HepG2 (cell line): ENCODE results near the gene CPXM2. TPM values are rescaled to one million over a fixed set of nuclear protein-coding genes. Genes with fewer than 3 reads are reported as not detected.

Experiments
- ATAC-seq: fragments of 200-7000 bp; cut with Tn5 transposase; 3 replicates; pipeline ENCODE4 v1.9.1; 2020; ENCODE audit warnings: mild to moderate bottlenecking, moderate library complexity
- BruUV-seq: library from RNA; stranded (reverse); fragments of 400-500 nt; replicated peaks from 2 replicates; lab custom pipeline; 2021; lab: Mats Ljungman, UMichigan
- CTCF ChIA-PET: fragments of 300-600 bp; formaldehyde crosslinking; extraction: SDS; loops from one replicate; lab custom pipeline; 2021; ENCODE audit warnings: low total read pairs, inconsistent platforms, low intra/inter-chr PET ratio; lab: Yijun Ruan, JAX
- POLR2A ChIA-PET: fragments of 350-600 bp; sonication (Branson Sonifier 250); formaldehyde crosslinking; loops from one replicate; lab custom pipeline; 2020; ENCODE audit warnings: antibody characterized with exemption, inconsistent platforms; lab: Yijun Ruan, JAX
- DNase-seq: peaks from one replicate; pipeline ENCODE4 v3.0.0-alpha.2; 2015; ENCODE audit warnings: low spot score
- FAIRE-seq: peaks from 3 replicates; lab custom pipeline; 2011; peaks lifted over from hg19 to GRCh38; lab: Jason Lieb, UNC
- H2AFZ ChIP-seq: one replicate; pipeline ENCODE4 v1.6.1; 2011; ENCODE audit warnings: low read length, inconsistent platforms
- H3K27ac ChIP-seq: fragments of 300-600 bp; 3 replicates; pipeline ENCODE4 v1.8.0; 2011; ENCODE audit warnings: mixed run types, mild to moderate bottlenecking, mixed read lengths, low read length, inconsistent platforms; ENCODE audit not compliant: insufficient read depth; ENCODE audit errors: extremely low read length
- H3K27me3 ChIP-seq, 2 experiments: fragments of 200-600 bp in 1 of 2; 2 replicates in 1 of 2; 3 replicates in 1 of 2; pipeline versions ENCODE4 v1.6.0 to v1.8.0; 2011; ENCODE audit warnings: low read length in 2 of 2, mild to moderate bottlenecking in 2 of 2, moderate library complexity in 2 of 2, inconsistent platforms in 1 of 2; ENCODE audit not compliant: insufficient read depth in 2 of 2, control insufficient read depth in 1 of 2
- H3K36me3 ChIP-seq, 2 experiments: fragments of 200-600 bp in 1 of 2; replicated peaks in 1 of 2; 2 replicates in 1 of 2; 3 replicates in 1 of 2; pipeline versions ENCODE4 v1.5.1 to v1.8.0; 2011; ENCODE audit warnings: low read length in 2 of 2, inconsistent platforms in 1 of 2; ENCODE audit not compliant: insufficient read depth in 2 of 2, control insufficient read depth in 1 of 2
- H3K4me1 ChIP-seq: 2 replicates; pipeline ENCODE4 v1.5.1; 2012; ENCODE audit warnings: low read length, inconsistent platforms; ENCODE audit not compliant: insufficient read depth
- H3K4me2 ChIP-seq: 2 replicates; pipeline ENCODE4 v1.6.0; 2011; ENCODE audit warnings: low read depth, low read length, inconsistent platforms
- H3K4me3 ChIP-seq, 3 experiments: fragments of 200-600 bp in 1 of 3; sonication (generic), shearing (Covaris generic) in 1 of 3; replicated peaks in 1 of 3; 2 replicates each; pipeline ENCODE4 v1.5.1; 2011 to 2016; ENCODE audit warnings: low read length in 3 of 3, inconsistent platforms in 2 of 3, low read depth in 2 of 3, mild to moderate bottlenecking in 2 of 3, control low read depth in 1 of 3, mixed read lengths in 1 of 3; ENCODE audit not compliant: insufficient read depth in 1 of 3
- H3K79me2 ChIP-seq: one replicate; pipeline ENCODE4 v1.6.1; 2011; ENCODE audit warnings: low read length, inconsistent platforms; ENCODE audit not compliant: insufficient read depth
- H3K9ac ChIP-seq: 2 replicates; pipeline ENCODE4 v1.6.0; 2011; ENCODE audit warnings: mild to moderate bottlenecking, low read depth, low read length, inconsistent platforms; ENCODE audit not compliant: insufficient read depth
- H3K9me3 ChIP-seq: 2 replicates; pipeline ENCODE4 v1.5.1; 2012; ENCODE audit warnings: mild to moderate bottlenecking, low read length
- H4K20me1 ChIP-seq: 2 replicates; pipeline ENCODE4 v1.6.0; 2011; ENCODE audit warnings: inconsistent platforms, mild to moderate bottlenecking, low read length, moderate library complexity; ENCODE audit not compliant: insufficient read depth
- ATF1 ChIP-seq: IDR thresholded peaks from 2 replicates; pipeline ENCODE4 v1.6.1; 2016; ENCODE audit warnings: mild to moderate bottlenecking, control low read depth
- FOSL1 ChIP-seq: sonication (generic); formaldehyde crosslinking; IDR thresholded peaks from 2 replicates; pipeline ENCODE4 v1.9.0; 2021; ENCODE audit warnings: missing genetic modification reagents, borderline replicate concordance
- KLF13 ChIP-seq: sonication (generic); formaldehyde crosslinking; IDR thresholded peaks from 2 replicates; pipeline ENCODE4 v1.4.0; 2020; ENCODE audit warnings: mild to moderate bottlenecking, missing genetic modification reagents
- MAF1 ChIP-seq: sonication (generic); formaldehyde crosslinking; IDR thresholded peaks from 2 replicates; pipeline ENCODE4 v1.5.0; 2020; ENCODE audit warnings: missing genetic modification reagents, borderline replicate concordance
- MEF2D ChIP-seq: sonication (generic); formaldehyde crosslinking; IDR thresholded peaks from 2 replicates; pipeline ENCODE4 v1.5.1; 2020; ENCODE audit warnings: mild to moderate bottlenecking, missing genetic modification reagents
- MXD1 ChIP-seq: sonication (generic); formaldehyde crosslinking; IDR thresholded peaks from 2 replicates; pipeline ENCODE4 v1.4.0; 2020; ENCODE audit warnings: mild to moderate bottlenecking, missing genetic modification reagents
- PLSCR1 ChIP-seq: sonication (generic); formaldehyde crosslinking; IDR thresholded peaks from 2 replicates; pipeline ENCODE4 v1.5.0; 2020; ENCODE audit warnings: missing genetic modification reagents, mild to moderate bottlenecking, borderline replicate concordance
- ZBTB25 ChIP-seq: IDR thresholded peaks from 2 replicates; pipeline ENCODE4 v1.6.1; 2018; ENCODE audit warnings: missing genetic modification reagents
- ZFP36 ChIP-seq: fragments of 150-350 bp; IDR thresholded peaks from 2 replicates; pipeline ENCODE4 v1.6.1; 2018; ENCODE audit warnings: borderline replicate concordance, low read length, low read depth; ENCODE audit not compliant: partially characterized antibody
- WGBS: methylation state at CpG from one replicate; pipeline ENCODE4 v1.1.6; 2017; ENCODE audit warnings: low lambda C conversion rate; 5-methylcytosine and 5-hydroxymethylcytosine counted together
- in situ Hi-C: cut with HindIII; loops from 2 replicates; pipeline ENCODE4 v1.10.0; 2017; ENCODE audit warnings: low pct_unique_long_range_greater_than_20kb; ENCODE audit not compliant: extremely low pct_ligation_motif_present
- intact Hi-C: fragments of 100-400 bp; cut with micrococcal nuclease; formaldehyde crosslinking; loops from one replicate; pipeline ENCODE4 v1.10.0; 2022; ENCODE audit not compliant: unreplicated experiment
- polyA plus RNA-seq, 8 experiments: library from polyadenylated mRNA; depleted of rRNA in 3 of 8; stranded (reverse) in 7 of 8; unstranded in 1 of 8; fragments of >200 nt; fragmentation: Illumina TruSeq in 4 of 8; extraction: Trizol in 4 of 8; gene quantifications; 2 replicates each; pipeline versions ENCODE4 v1.2.1 to v1.2.3, GENCODE V29; 2011 to 2016; ENCODE audit warnings: low read depth in 4 of 8, missing spikeins in 1 of 8, mixed read lengths in 1 of 8; ENCODE audit not compliant: insufficient read depth in 1 of 8
- total RNA-seq, 5 experiments: library from RNA; depleted of rRNA; stranded (reverse); fragments of >200 nt; fragmentation: Illumina TruSeq; extraction: Trizol; gene quantifications; 2 replicates each; pipeline ENCODE4 v1.2.3, GENCODE V29; 2016; ENCODE audit warnings: low read depth in 1 of 5

Gene CPXM2
- total and polyA plus RNA-seq, 2 of the 13 experiments (the other 11 are each of a cell fraction or from before 2014, with no cell fraction given), result 0.03 TPM; not detected in 1

- WGBS, result 9% methylated on average over 14 of the region's 14 CpGs
- H3K4me3 ChIP-seq, result no peak overlapping the region
- no peak for DNase-seq
- H2AFZ ChIP-seq, result no peak overlapping the region
- ChIA-PET POLR2A (no interaction called here), CTCF (no interaction called here)
- H3K4me1 ChIP-seq, result no peaks in the 10 kb centered on the region
- no peaks in the 10 kb centered on the region for H3K79me2 ChIP-seq
- no peak for ATAC-seq
- no peaks in the 10 kb centered on the region for H4K20me1 ChIP-seq
- no peaks in the 10 kb centered on the region for H3K36me3 ChIP-seq
- H3K27ac ChIP-seq, result no peak overlapping the region
- intact Hi-C loops, result no loop called here
- no peak overlapping the region for H3K4me2 ChIP-seq
- in situ Hi-C loops, result no loop called here
- H3K9me3 ChIP-seq, result no peaks in the 10 kb centered on the region
- no peak for FAIRE-seq
- no TSS peak for BruUV-seq
- H3K9ac ChIP-seq, result no peak overlapping the region
- TF ChIP-seq MAF1 (CRISPR knock-in tag) (no peak), ZFP36 (no peak), FOSL1 (CRISPR knock-in tag) (no peak), MEF2D (CRISPR knock-in tag) (no peak), ZBTB25 (no peak)
- H3K27me3 ChIP-seq, result peaks cover 1 to 53% of the 10 kb centered on the region in 2 experiments; a peak in 3 of 5 replicates
These were observed 15.5 kb upstream of the CPXM2 start for GRCh38 chr10:123906884-123907652.

- Histone ChIP-seq H3K36me3 (no peaks in the 10 kb centered on the region), H3K4me2 (no peak overlapping the region), H3K27me3 (peaks cover 1 to 50% of the 10 kb centered on the region in 2 experiments; a peak in 3 of 5 replicates), H2AFZ (no peak overlapping the region), H3K9ac (no peak overlapping the region), H3K4me1 (no peaks in the 10 kb centered on the region), H4K20me1 (no peaks in the 10 kb centered on the region), H3K9me3 (no peaks in the 10 kb centered on the region)
- POLR2A ChIA-PET, result no interaction called here
- FAIRE-seq, result no peak
- in situ Hi-C loops, result no loop called here
- WGBS, result 0% methylated on average over 4 of the region's 4 CpGs
- CTCF ChIA-PET, result no interaction called here
- TF ChIP-seq ATF1 (no peak), KLF13 (no peak), MXD1 (no peak), PLSCR1 (CRISPR knock-in tag) (no peak)
- TF ChIP-seq, all 625 proteins: peak for 0
- H3K27ac ChIP-seq, result no peak overlapping the region
- DNase-seq (no peak), ATAC-seq (no peak)
- no peak overlapping the region for H3K4me3 ChIP-seq
- intact Hi-C loops, result no loop called here
- no TSS peak for BruUV-seq
- H3K79me2 ChIP-seq, result no peaks in the 10 kb centered on the region
These were observed 14.7 kb upstream of the CPXM2 start for GRCh38 chr10:123906296-123906695.
